ENCODE data around the gene CRYGC. TPM values are rescaled to one million over a fixed set of nuclear protein-coding genes. Genes with fewer than 3 reads are reported as not detected.
"Not testable (repeated sequence)": the region's sequence is repeated elsewhere in the genome, so short reads cannot be mapped to it uniquely, and the experiment has no call there.

CRYGC gene
- total RNA-seq, 5 donors from 2014 or later (not counting 1 experiment from before 2014, with no cell fraction given), result not detected

DNA sequence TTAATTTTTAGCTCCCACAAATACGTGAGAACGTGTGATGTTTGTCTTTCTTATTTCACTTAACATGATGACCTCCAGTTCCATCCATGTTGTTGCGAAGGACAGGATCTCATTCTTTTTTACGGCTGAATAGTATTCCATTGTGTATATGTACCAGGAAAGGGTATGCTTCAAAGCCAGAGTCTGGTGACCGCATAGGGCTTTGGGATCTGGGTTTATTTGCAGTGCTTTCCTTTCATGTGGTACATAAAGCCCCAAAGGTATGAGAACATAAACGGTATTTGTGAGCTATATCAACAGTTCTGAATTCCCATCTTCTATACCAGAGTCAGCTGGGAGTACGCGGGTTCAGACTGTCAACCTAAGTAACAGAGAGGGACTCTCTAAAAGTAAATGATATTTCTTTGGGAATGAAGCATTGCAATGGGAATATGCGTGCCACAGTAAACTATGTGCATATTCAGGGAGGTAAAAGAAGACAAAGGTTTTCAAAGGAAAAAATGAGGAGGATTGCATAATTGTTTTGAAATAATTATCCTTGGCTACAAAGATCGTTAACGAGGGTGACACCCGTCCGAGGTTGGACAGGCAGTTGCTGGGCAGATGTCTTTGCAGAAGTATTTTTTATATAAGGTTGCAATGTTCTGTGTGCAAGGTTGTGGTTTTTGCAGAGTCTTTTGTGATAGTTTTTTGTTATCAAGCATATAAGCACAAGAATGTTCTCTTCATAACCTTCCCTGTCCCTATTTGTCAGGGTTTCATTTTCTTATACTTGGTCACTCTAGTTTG lies 29.8 kb downstream of the CRYGC start:
- 74% methylated on average over 4 of the region's 13 CpGs for whole genome bisulfite sequencing (ENCODE audit: insufficient coverage)
- Histone ChIP-seq H3K36me3 (ENCODE audit: control insufficient read depth in 2 of 2, extremely low read depth in 1 of 2, insufficient read depth in 1 of 2, low read length in 1 of 2) (no peaks in the 10 kb centered on the region), H3K27me3 (replicated peaks in 1 of 2; ENCODE audit: control insufficient read depth in 2 of 2, extremely low read depth in 1 of 2, insufficient read depth in 2 of 2, low read length in 1 of 2) (peaks cover 0 to 4% of the 10 kb centered on the region in 2 experiments), H3K4me1 (ENCODE audit: control insufficient read depth in 1 of 2, extremely low read depth in 1 of 2, insufficient read depth in 2 of 2, low read length in 2 of 2) (peaks cover 0 to 2% of the 10 kb centered on the region in 2 experiments), H3K27ac (ENCODE audit: low read length) (no peak overlapping the region), H3K4me3 (ENCODE audit: control insufficient read depth in 1 of 2, extremely low read depth in 1 of 2, low read length in 1 of 2) (no peak overlapping the region), H3K9me3 (no peaks in the 10 kb centered on the region)
- POLR2A ChIA-PET, result no interaction called here
- H3K27me3 Mint-ChIP-seq, result peaks cover 0 to 5% of the 10 kb centered on the region in 2 donors
- H3K9me3 Mint-ChIP-seq, result no peaks in the 10 kb centered on the region
- CTCF ChIA-PET, result no interaction called here
- H3K4me1 Mint-ChIP-seq, result peaks cover 23 to 31% (median 28%) of the 10 kb centered on the region in 3 donors
- H3K36me3 Mint-ChIP-seq, result no peaks in the 10 kb centered on the region
- DNase-seq (no peak), ATAC-seq (replicated peaks in 1 of 4) (no peak)
- peak overlapping the region in 2 of 3 donors; percentile 46 to 50 for H3K4me3 Mint-ChIP-seq
- H3K27ac Mint-ChIP-seq, result peak overlapping the region in 1 of 2 donors; percentile 45

DNA sequence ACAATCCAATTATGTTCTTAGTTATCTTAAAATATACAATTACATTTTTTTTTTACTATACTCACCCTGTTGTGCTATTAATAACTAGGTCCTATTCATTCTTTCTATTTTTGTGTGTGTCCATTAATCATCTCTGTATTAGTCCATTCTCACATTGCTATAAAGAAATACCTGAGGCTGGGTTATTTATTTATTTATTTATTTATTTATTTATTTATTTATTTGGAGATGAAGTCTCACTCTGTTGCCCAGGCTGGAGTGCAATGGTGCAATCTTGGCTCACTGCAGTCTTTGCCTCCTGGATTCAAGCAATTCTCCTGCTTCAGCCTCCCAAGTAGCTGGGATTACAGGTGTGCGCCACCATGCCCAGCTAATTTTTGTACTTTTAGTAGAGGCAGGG lies 30.9 kb downstream of the CRYGC start:
- H3K36me3 Mint-ChIP-seq; H3K9me3 Mint-ChIP-seq; ATAC-seq (replicated peaks in 1 of 4); H3K27ac Mint-ChIP-seq; H3K4me3 ChIP-seq (ENCODE audit: control insufficient read depth in 1 of 2, extremely low read depth in 1 of 2, low read length in 1 of 2); DNase-seq; H3K27ac ChIP-seq (ENCODE audit: low read length); POLR2A ChIA-PET; H3K4me1 ChIP-seq (ENCODE audit: control insufficient read depth in 1 of 2, extremely low read depth in 1 of 2, insufficient read depth in 2 of 2, low read length in 2 of 2); H3K27me3 Mint-ChIP-seq; H3K9me3 ChIP-seq; H3K4me3 Mint-ChIP-seq; H3K36me3 ChIP-seq (ENCODE audit: control insufficient read depth in 2 of 2, extremely low read depth in 1 of 2, insufficient read depth in 1 of 2, low read length in 1 of 2); H3K27me3 ChIP-seq (replicated peaks in 1 of 2; ENCODE audit: control insufficient read depth in 2 of 2, extremely low read depth in 1 of 2, insufficient read depth in 2 of 2, low read length in 1 of 2); CTCF ChIA-PET: not testable (repeated sequence)
- WGBS (ENCODE audit: insufficient coverage), result no CpG with 5 or more reads among the region's 1 CpG
- H3K4me1 Mint-ChIP-seq, result peaks cover 23 to 31% (median 28%) of the 10 kb centered on the region in 3 donors

DNA sequence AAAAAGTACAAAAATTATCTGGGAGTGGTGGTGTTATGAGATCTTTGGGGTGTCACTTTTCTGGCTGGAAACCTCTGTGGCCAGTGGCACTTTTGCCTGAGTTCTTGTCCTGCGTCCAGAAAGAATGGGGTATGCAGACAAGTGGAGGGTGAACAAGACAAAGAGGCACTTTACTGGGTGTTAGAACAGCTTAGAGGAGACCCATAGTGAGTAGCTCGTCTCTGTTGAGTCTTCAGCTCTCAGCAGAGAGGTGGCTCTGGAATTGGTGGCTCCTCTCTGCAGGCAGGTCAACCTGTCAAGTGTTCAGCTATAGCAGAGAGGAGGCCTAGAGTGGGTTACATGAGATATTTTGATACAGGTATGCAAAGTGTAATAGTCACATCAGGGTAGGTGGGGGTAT lies 31.4 kb downstream of the CRYGC start:
- H3K36me3 Mint-ChIP-seq, result no peaks in the 10 kb centered on the region
- peaks cover 23 to 31% (median 28%) of the 10 kb centered on the region in 3 donors for H3K4me1 Mint-ChIP-seq
- WGBS (ENCODE audit: insufficient coverage), result 100% methylated on average over 1 of the region's 2 CpGs
- no peaks in the 10 kb centered on the region for H3K9me3 ChIP-seq
- H3K9me3 Mint-ChIP-seq, result no peaks in the 10 kb centered on the region
- ChIA-PET POLR2A (no interaction called here), CTCF (interaction anchor here in 1 of 2 donors (0.6 kb wide), 1 partner anchor 1412 kb away, joined by 3 read pairs; no protein-coding TSS in a partner anchor)
- no peak for ATAC-seq (replicated peaks in 1 of 4)
- H3K4me3 ChIP-seq (ENCODE audit: control insufficient read depth in 1 of 2, extremely low read depth in 1 of 2, low read length in 1 of 2), result no peak overlapping the region
- no peak overlapping the region for H3K4me3 Mint-ChIP-seq
- no peak overlapping the region for H3K27ac ChIP-seq (ENCODE audit: low read length)
- peaks cover 0 to 5% of the 10 kb centered on the region in 2 donors for H3K27me3 Mint-ChIP-seq
- peaks cover 0 to 4% of the 10 kb centered on the region in 2 experiments for H3K27me3 ChIP-seq (replicated peaks in 1 of 2; ENCODE audit: control insufficient read depth in 2 of 2, extremely low read depth in 1 of 2, insufficient read depth in 2 of 2, low read length in 1 of 2)
- no peak for DNase-seq
- H3K27ac Mint-ChIP-seq, result no peak overlapping the region
- H3K36me3 ChIP-seq (ENCODE audit: control insufficient read depth in 2 of 2, extremely low read depth in 1 of 2, insufficient read depth in 1 of 2, low read length in 1 of 2), result no peaks in the 10 kb centered on the region
- peaks cover 0 to 2% of the 10 kb centered on the region in 2 experiments for H3K4me1 ChIP-seq (ENCODE audit: control insufficient read depth in 1 of 2, extremely low read depth in 1 of 2, insufficient read depth in 2 of 2, low read length in 2 of 2)

DNA sequence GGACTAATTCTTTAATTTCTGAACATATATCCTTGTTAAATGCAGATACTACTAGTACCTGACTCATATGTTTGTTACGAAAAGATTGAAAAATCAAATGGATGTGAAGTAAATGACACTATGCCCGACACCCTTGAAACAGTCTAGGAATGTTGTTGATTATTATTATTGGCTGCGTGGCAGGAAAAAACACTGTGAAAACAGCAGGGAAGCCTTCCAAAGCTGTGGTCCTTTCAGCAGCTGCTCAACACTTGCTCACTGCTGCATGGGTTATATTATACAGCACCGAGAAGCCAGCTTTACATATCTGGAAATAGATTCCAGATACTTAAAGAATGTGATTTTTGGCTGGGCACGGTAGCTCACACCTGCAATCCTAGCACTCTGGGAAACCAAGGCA lies 31.8 kb downstream of the CRYGC start:
- 63% methylated on average over 3 of the region's 5 CpGs for WGBS (ENCODE audit: insufficient coverage)
- ChIA-PET POLR2A (interaction anchor here in 1 of 2 donors (0.5 kb wide), 1 partner anchor 1652 kb away, joined by 3 read pairs; no protein-coding TSS in a partner anchor), CTCF (interaction anchor here in 1 of 2 donors (0.6 kb wide), 1 partner anchor 1412 kb away, joined by 3 read pairs; no protein-coding TSS in a partner anchor)
- Mint-ChIP-seq H3K27me3 (peaks cover 0 to 5% of the 10 kb centered on the region in 2 donors), H3K4me3 (no peak overlapping the region), H3K9me3 (no peaks in the 10 kb centered on the region), H3K27ac (no peak overlapping the region), H3K36me3 (no peaks in the 10 kb centered on the region), H3K4me1 (peaks cover 23 to 31% (median 28%) of the 10 kb centered on the region in 3 donors)
- ATAC-seq (replicated peaks in 1 of 4), result no peak
- Histone ChIP-seq H3K9me3 (no peaks in the 10 kb centered on the region), H3K4me1 (ENCODE audit: control insufficient read depth in 1 of 2, extremely low read depth in 1 of 2, insufficient read depth in 2 of 2, low read length in 2 of 2) (peaks cover 0 to 2% of the 10 kb centered on the region in 2 experiments), H3K27ac (ENCODE audit: low read length) (no peak overlapping the region), H3K36me3 (ENCODE audit: control insufficient read depth in 2 of 2, extremely low read depth in 1 of 2, insufficient read depth in 1 of 2, low read length in 1 of 2) (no peaks in the 10 kb centered on the region), H3K4me3 (ENCODE audit: control insufficient read depth in 1 of 2, extremely low read depth in 1 of 2, low read length in 1 of 2) (no peak overlapping the region), H3K27me3 (replicated peaks in 1 of 2; ENCODE audit: control insufficient read depth in 2 of 2, extremely low read depth in 1 of 2, insufficient read depth in 2 of 2, low read length in 1 of 2) (peaks cover 0 to 4% of the 10 kb centered on the region in 2 experiments)
- no peak for DNase-seq

DNA sequence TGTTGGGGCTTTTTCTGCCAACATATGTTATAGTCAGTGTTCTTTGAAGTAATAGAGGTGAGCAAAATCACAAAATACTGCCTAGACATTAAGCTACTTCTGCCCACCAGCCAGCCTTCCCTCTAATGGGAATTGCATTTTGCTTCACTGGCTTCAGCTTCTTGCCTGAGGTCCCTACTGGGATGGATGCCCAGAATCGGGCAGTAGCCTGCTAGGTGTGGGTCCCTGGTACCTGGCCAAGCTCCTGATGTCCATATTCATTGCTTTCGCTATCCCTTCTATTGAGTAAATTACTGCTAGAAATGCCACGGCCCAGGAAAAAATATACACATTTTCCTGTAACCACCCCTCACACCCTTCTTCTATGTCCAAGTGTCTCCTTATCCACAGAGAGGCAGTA lies 32.3 kb downstream of the CRYGC start:
- CTCF ChIA-PET, result interaction anchor here in 1 of 2 donors (0.6 kb wide), 1 partner anchor 1411 kb away, joined by 3 read pairs; no protein-coding TSS in a partner anchor
- H3K27me3 Mint-ChIP-seq, result peaks cover 0 to 5% of the 10 kb centered on the region in 2 donors
- peaks cover 23 to 29% (median 26%) of the 10 kb centered on the region in 3 donors for H3K4me1 Mint-ChIP-seq
- Histone ChIP-seq H3K27ac (ENCODE audit: low read length) (no peak overlapping the region), H3K27me3 (replicated peaks in 1 of 2; ENCODE audit: control insufficient read depth in 2 of 2, extremely low read depth in 1 of 2, insufficient read depth in 2 of 2, low read length in 1 of 2) (peaks cover 0 to 2% of the 10 kb centered on the region in 2 experiments), H3K4me3 (ENCODE audit: control insufficient read depth in 1 of 2, extremely low read depth in 1 of 2, low read length in 1 of 2) (no peak overlapping the region), H3K9me3 (no peaks in the 10 kb centered on the region), H3K4me1 (ENCODE audit: control insufficient read depth in 1 of 2, extremely low read depth in 1 of 2, insufficient read depth in 2 of 2, low read length in 2 of 2) (peaks cover 0 to 2% of the 10 kb centered on the region in 2 experiments), H3K36me3 (ENCODE audit: control insufficient read depth in 2 of 2, extremely low read depth in 1 of 2, insufficient read depth in 1 of 2, low read length in 1 of 2) (no peaks in the 10 kb centered on the region)
- no peak overlapping the region for H3K27ac Mint-ChIP-seq
- DNase-seq (no peak), ATAC-seq (replicated peaks in 1 of 4) (no peak)
- H3K9me3 Mint-ChIP-seq, result no peaks in the 10 kb centered on the region
- no peak overlapping the region for H3K4me3 Mint-ChIP-seq
- no peaks in the 10 kb centered on the region for H3K36me3 Mint-ChIP-seq
- 100% methylated on average over 1 of the region's 3 CpGs for WGBS (ENCODE audit: insufficient coverage)
- POLR2A ChIA-PET, result interaction anchor here in 1 of 2 donors (0.5 to 0.6 kb wide), 2 partner anchors 69 to 1651 kb away, joined by 3 to 11 read pairs; no protein-coding TSS in a partner anchor

DNA sequence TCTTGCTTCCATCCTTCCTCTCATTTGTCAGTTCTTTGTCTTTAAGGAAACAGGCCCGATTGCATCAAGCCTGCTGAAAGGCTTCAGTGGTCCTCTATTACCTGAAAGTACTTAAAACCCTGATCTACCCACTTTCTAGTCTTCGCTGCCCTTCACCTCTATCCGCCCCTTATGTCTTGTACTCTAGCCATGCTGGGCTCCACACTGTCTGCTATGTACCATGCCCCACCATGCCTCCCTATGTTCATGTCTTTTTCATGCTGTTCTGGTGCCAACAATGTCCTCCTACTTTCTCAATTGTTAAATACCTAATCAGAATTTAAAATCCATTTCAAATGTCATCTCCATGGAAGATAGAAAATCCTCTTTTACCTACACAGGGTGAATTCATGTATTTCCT lies 33.5 kb downstream of the CRYGC start:
- DNase-seq (no peak), ATAC-seq (replicated peaks in 1 of 4) (no peak)
- H3K27me3 ChIP-seq (replicated peaks in 1 of 2; ENCODE audit: control insufficient read depth in 2 of 2, extremely low read depth in 1 of 2, insufficient read depth in 2 of 2, low read length in 1 of 2), result peaks cover 0 to 2% of the 10 kb centered on the region in 2 experiments
- peaks cover 13 to 19% (median 16%) of the 10 kb centered on the region in 3 donors for H3K4me1 Mint-ChIP-seq
- no peak overlapping the region for H3K4me3 ChIP-seq (ENCODE audit: control insufficient read depth in 1 of 2, extremely low read depth in 1 of 2, low read length in 1 of 2)
- ChIA-PET POLR2A (no interaction called here), CTCF (no interaction called here)
- H3K9me3 Mint-ChIP-seq, result no peaks in the 10 kb centered on the region
- H3K36me3 ChIP-seq (ENCODE audit: control insufficient read depth in 2 of 2, extremely low read depth in 1 of 2, insufficient read depth in 1 of 2, low read length in 1 of 2), result no peaks in the 10 kb centered on the region
- H3K27ac Mint-ChIP-seq, result no peak overlapping the region
- no peak overlapping the region for H3K4me3 Mint-ChIP-seq
- H3K27me3 Mint-ChIP-seq, result peaks cover 0 to 5% of the 10 kb centered on the region in 2 donors
- H3K36me3 Mint-ChIP-seq, result no peaks in the 10 kb centered on the region
- WGBS (ENCODE audit: insufficient coverage), result 92% methylated on average over 2 of the region's 3 CpGs
- no peaks in the 10 kb centered on the region for H3K9me3 ChIP-seq
- peaks cover 0 to 2% of the 10 kb centered on the region in 2 experiments for H3K4me1 ChIP-seq (ENCODE audit: control insufficient read depth in 1 of 2, extremely low read depth in 1 of 2, insufficient read depth in 2 of 2, low read length in 2 of 2)
- no peak overlapping the region for H3K27ac ChIP-seq (ENCODE audit: low read length)
